Right atrium auricular region (tissue), 2 donors: Measurements from ENCODE around the gene CLECL1. TPM values are rescaled to one million over a fixed set of nuclear protein-coding genes. Genes with fewer than 3 reads are reported as not detected.

Experiments used
- DNase-seq: peaks from one replicate; pipeline ENCODE4 v3.0.0-alpha.2; 2019; ENCODE audit warnings: low spot score
- H3K27ac ChIP-seq, 2 donors: fragments of 200-600 bp; sonication (generic); 1 replicate in 1 of 2; 2 replicates in 1 of 2; pipeline ENCODE4 v1.5.1; 2016 to 2019
- H3K27me3 ChIP-seq, 2 donors: fragments of 200-600 bp; sonication (generic); one replicate each; pipeline versions ENCODE4 v1.5.1 to v1.6.0; 2017 to 2019
- H3K36me3 ChIP-seq: fragments of 200-600 bp; sonication (generic); one replicate; pipeline ENCODE4 v1.5.1; 2016
- H3K4me1 ChIP-seq, 2 donors: fragments of 200-600 bp; sonication (generic); one replicate each; pipeline versions ENCODE4 v1.5.1 to v1.6.0; 2017 to 2019
- H3K4me3 ChIP-seq, 2 donors: fragments of 200-600 bp; sonication (generic); 1 replicate in 1 of 2; 2 replicates in 1 of 2; pipeline ENCODE4 v1.5.1; 2017 to 2019; ENCODE audit warnings: mild to moderate bottlenecking in 1 of 2, moderate library complexity in 1 of 2
- H3K9me3 ChIP-seq, 2 donors: fragments of 200-600 bp; sonication (generic); one replicate each; pipeline ENCODE4 v1.5.1; 2019
- CTCF ChIP-seq, 2 donors: fragments of 200-600 bp; sonication (generic); IDR thresholded peaks; one replicate each; pipeline ENCODE4 v1.5.1; 2019; ENCODE audit warnings: antibody characterized with exemption in 2 of 2
- total RNA-seq, 2 donors: library from RNA; depleted of rRNA; stranded (reverse); fragments of >200 nt; gene quantifications; one replicate each; pipeline ENCODE4 v1.1.0, GENCODE V29; 2016

CLECL1 gene
- total RNA-seq, 2 donors from 2014 or later, result not detected

GRCh38 chr12:9754099-9754927 lies 21.4 kb upstream of the CLECL1 start:
- Histone ChIP-seq H3K27ac (no peak overlapping the region), H3K27me3 (no peaks in the 10 kb centered on the region), H3K9me3 (no peaks in the 10 kb centered on the region), H3K36me3 (no peaks in the 10 kb centered on the region), H3K4me3 (no peak overlapping the region), H3K4me1 (no peaks in the 10 kb centered on the region)
- no peak for TF ChIP-seq CTCF (IDR thresholded peaks at IDR 0.05)
- DNase-seq, result no peak

- no peak for TF ChIP-seq CTCF (IDR thresholded peaks at IDR 0.05)
- no peak for DNase-seq
These were observed 20.6 kb upstream of the CLECL1 start for GRCh38 chr12:9753498-9753897.

GRCh38 chr12:9753073-9753472 lies 20.2 kb upstream of the CLECL1 start:
- DNase-seq, result no peak
- H3K4me3 ChIP-seq, result no peak overlapping the region
- no peaks in the 10 kb centered on the region for H3K9me3 ChIP-seq
- no peak for TF ChIP-seq CTCF (IDR thresholded peaks at IDR 0.05)
- H3K27me3 ChIP-seq, result no peaks in the 10 kb centered on the region
- H3K27ac ChIP-seq, result no peak overlapping the region
- H3K4me1 ChIP-seq, result no peaks in the 10 kb centered on the region
- H3K36me3 ChIP-seq, result no peaks in the 10 kb centered on the region

More at GRCh38 chr12:9753498-9753897, 20.6 kb upstream of the CLECL1 start:
- H3K27me3 ChIP-seq, result no peaks in the 10 kb centered on the region
- no peak overlapping the region for H3K27ac ChIP-seq
- H3K9me3 ChIP-seq, result no peaks in the 10 kb centered on the region
- no peaks in the 10 kb centered on the region for H3K36me3 ChIP-seq
- H3K4me3 ChIP-seq, result no peak overlapping the region
- H3K4me1 ChIP-seq, result no peaks in the 10 kb centered on the region

- Histone ChIP-seq H3K4me3 (no peak overlapping the region), H3K36me3 (no peaks in the 10 kb centered on the region), H3K4me1 (no peaks in the 10 kb centered on the region), H3K27ac (no peak overlapping the region), H3K27me3 (no peaks in the 10 kb centered on the region), H3K9me3 (no peaks in the 10 kb centered on the region)
- TF ChIP-seq CTCF (IDR thresholded peaks at IDR 0.05), result no peak
- DNase-seq, result no peak
These were observed 19.4 kb upstream of the CLECL1 start for GRCh38 chr12:9752145-9752933.

GRCh38 chr12:9751204-9752144 lies 18.6 kb upstream of the CLECL1 start:
- no peaks in the 10 kb centered on the region for H3K36me3 ChIP-seq
- H3K4me1 ChIP-seq, result no peaks in the 10 kb centered on the region
- TF ChIP-seq CTCF (IDR thresholded peaks at IDR 0.05), result no peak

More at GRCh38 chr12:9751204-9752144, 18.6 kb upstream of the CLECL1 start:
- no peaks in the 10 kb centered on the region for H3K27me3 ChIP-seq
- no peak overlapping the region for H3K4me3 ChIP-seq
- H3K27ac ChIP-seq, result no peak overlapping the region
- no peaks in the 10 kb centered on the region for H3K9me3 ChIP-seq
- no peak for DNase-seq
